ENCODE data around the gene GP9. TPM values are rescaled to one million over a fixed set of nuclear protein-coding genes. Genes with fewer than 3 reads are reported as not detected.

Gene GP9
- total and polyA plus RNA-seq, 2 donors (not counting 1 experiment from before 2014, with no cell fraction given), result not detected

DNA sequence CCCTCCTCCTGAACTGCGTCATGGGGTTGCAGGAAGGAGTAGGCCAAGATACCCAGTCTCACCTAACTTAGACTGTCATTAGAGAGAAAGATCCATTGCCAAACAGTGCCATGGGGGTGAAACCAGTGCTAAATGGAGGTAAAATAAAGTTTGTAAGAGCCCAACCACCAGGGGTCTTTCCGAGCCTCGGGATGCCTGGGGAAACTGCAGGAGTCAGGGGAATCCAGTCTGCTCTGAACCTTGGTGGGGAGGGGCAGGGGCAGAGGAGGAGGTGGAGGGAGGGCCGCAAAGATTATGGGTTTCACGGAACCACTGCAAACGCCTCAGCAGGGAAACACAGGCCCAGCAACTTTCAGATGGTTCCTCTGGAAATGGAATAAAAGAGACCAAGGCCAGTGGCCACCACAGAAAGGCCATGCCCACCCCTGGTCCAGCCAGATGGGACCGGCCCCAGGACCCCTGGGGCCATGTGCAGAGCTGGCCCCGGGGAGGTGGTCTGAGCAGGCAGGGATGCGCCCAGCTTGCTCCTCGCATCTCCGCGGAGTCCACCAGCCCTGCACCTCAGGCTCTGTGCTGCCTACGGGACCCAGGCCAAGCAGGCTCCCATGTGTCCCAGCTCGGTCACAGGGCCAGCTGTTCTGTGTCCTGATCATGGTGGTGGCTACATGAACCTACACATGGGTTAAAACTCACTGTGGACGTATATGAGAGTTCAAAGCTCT is 19.8 kb upstream of the GP9 start:
- H3K27ac ChIP-seq (ENCODE audit: insufficient read depth, low read length), result no peak overlapping the region
- H3K9me3 ChIP-seq (ENCODE audit: control insufficient read depth, insufficient read depth, low read depth, low read length), result no peaks in the 10 kb centered on the region
- peaks cover 11% of the 10 kb centered on the region for H3K27me3 ChIP-seq (ENCODE audit: control insufficient read depth, insufficient read depth, low read length)
- no peak overlapping the region for H2AFZ ChIP-seq (ENCODE audit: low read length)
- no peaks in the 10 kb centered on the region for H3K4me1 ChIP-seq (ENCODE audit: control insufficient read depth, extremely low read depth, insufficient read depth, low read length)
- H3K4me3 ChIP-seq (replicated peaks in 1 of 4; ENCODE audit: control extremely low read depth in 1 of 4, insufficient read depth in 1 of 4, low read depth in 3 of 4, low read length in 4 of 4), result no peak overlapping the region
- no peak overlapping the region for H3K9ac ChIP-seq (ENCODE audit: insufficient read depth, low read length)
- no peak for DNase-seq (ENCODE audit: low read depth in 2 of 2)
- H3K4me2 ChIP-seq (ENCODE audit: extremely low read depth, insufficient read depth, low read length), result no peak overlapping the region
- H3K79me2 ChIP-seq (ENCODE audit: control insufficient read depth, insufficient read depth, low read length), result no peaks in the 10 kb centered on the region
- no peaks in the 10 kb centered on the region for H4K20me1 ChIP-seq (ENCODE audit: control insufficient read depth, extremely low read depth, insufficient read depth, low read length)
- no peak for TF ChIP-seq EZH2 (IDR thresholded peaks at IDR 0.05; ENCODE audit: low read length, missing control alignments)
- TF ChIP-seq, protein P1, sequence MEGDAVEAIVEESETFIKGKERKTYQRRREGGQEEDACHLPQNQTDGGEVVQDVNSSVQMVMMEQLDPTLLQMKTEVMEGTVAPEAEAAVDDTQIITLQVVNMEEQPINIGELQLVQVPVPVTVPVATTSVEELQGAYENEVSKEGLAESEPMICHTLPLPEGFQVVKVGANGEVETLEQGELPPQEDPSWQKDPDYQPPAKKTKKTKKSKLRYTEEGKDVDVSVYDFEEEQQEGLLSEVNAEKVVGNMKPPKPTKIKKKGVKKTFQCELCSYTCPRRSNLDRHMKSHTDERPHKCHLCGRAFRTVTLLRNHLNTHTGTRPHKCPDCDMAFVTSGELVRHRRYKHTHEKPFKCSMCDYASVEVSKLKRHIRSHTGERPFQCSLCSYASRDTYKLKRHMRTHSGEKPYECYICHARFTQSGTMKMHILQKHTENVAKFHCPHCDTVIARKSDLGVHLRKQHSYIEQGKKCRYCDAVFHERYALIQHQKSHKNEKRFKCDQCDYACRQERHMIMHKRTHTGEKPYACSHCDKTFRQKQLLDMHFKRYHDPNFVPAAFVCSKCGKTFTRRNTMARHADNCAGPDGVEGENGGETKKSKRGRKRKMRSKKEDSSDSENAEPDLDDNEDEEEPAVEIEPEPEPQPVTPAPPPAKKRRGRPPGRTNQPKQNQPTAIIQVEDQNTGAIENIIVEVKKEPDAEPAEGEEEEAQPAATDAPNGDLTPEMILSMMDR (conservative IDR thresholded peaks at IDR 0.05 in 1 of 2, IDR thresholded peaks at IDR 0.05 in 1 of 2; ENCODE audit: low read depth in 1 of 2, low read length in 2 of 2), result no peak
- no peaks in the 10 kb centered on the region for H3K36me3 ChIP-seq (ENCODE audit: control insufficient read depth, insufficient read depth, low read length)

DNA sequence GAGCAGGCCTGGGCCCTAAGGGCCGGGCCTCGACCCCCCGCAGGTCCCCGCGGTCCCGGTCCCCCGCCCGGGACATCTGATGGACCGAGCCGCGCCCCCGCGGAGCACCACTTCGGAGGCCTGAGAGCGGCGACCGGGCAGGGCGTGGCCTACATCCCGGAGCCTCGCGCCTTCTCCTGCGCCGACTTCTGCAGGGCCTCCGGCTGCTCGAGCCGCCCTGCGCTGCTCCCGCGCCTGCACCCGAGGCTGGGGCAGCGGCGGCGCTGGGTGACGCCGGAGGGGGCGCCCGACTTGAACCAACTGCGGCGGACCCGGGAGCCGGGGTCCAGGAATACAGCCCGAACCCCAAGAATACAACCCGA is 14.9 kb upstream of the GP9 start:
- peak overlapping the region; percentile 30 for H3K9ac ChIP-seq (ENCODE audit: insufficient read depth, low read length)
- H2AFZ ChIP-seq (ENCODE audit: low read length), result no peak overlapping the region
- peaks cover 5% of the 10 kb centered on the region for H3K27me3 ChIP-seq (ENCODE audit: control insufficient read depth, insufficient read depth, low read length)
- H3K36me3 ChIP-seq (ENCODE audit: control insufficient read depth, insufficient read depth, low read length), result no peaks in the 10 kb centered on the region
- peak overlapping the region in 1 of 4 experiments; percentile 4 for H3K4me3 ChIP-seq (replicated peaks in 1 of 4; ENCODE audit: control extremely low read depth in 1 of 4, insufficient read depth in 1 of 4, low read depth in 3 of 4, low read length in 4 of 4)
- no peak overlapping the region for H3K27ac ChIP-seq (ENCODE audit: insufficient read depth, low read length)
- DNase-seq (ENCODE audit: low read depth in 2 of 2), result no peak
- TF ChIP-seq EZH2 (IDR thresholded peaks at IDR 0.05; ENCODE audit: low read length, missing control alignments), result no peak
- TF ChIP-seq, protein P1 (conservative IDR thresholded peaks at IDR 0.05 in 1 of 2, IDR thresholded peaks at IDR 0.05 in 1 of 2; ENCODE audit: low read depth in 1 of 2, low read length in 2 of 2), result no peak
- H3K9me3 ChIP-seq (ENCODE audit: control insufficient read depth, insufficient read depth, low read depth, low read length), result no peaks in the 10 kb centered on the region
- H3K4me1 ChIP-seq (ENCODE audit: control insufficient read depth, extremely low read depth, insufficient read depth, low read length), result no peaks in the 10 kb centered on the region
- no peaks in the 10 kb centered on the region for H4K20me1 ChIP-seq (ENCODE audit: control insufficient read depth, extremely low read depth, insufficient read depth, low read length)
- no peak overlapping the region for H3K4me2 ChIP-seq (ENCODE audit: extremely low read depth, insufficient read depth, low read length)
- H3K79me2 ChIP-seq (ENCODE audit: control insufficient read depth, insufficient read depth, low read length), result no peaks in the 10 kb centered on the region

DNA sequence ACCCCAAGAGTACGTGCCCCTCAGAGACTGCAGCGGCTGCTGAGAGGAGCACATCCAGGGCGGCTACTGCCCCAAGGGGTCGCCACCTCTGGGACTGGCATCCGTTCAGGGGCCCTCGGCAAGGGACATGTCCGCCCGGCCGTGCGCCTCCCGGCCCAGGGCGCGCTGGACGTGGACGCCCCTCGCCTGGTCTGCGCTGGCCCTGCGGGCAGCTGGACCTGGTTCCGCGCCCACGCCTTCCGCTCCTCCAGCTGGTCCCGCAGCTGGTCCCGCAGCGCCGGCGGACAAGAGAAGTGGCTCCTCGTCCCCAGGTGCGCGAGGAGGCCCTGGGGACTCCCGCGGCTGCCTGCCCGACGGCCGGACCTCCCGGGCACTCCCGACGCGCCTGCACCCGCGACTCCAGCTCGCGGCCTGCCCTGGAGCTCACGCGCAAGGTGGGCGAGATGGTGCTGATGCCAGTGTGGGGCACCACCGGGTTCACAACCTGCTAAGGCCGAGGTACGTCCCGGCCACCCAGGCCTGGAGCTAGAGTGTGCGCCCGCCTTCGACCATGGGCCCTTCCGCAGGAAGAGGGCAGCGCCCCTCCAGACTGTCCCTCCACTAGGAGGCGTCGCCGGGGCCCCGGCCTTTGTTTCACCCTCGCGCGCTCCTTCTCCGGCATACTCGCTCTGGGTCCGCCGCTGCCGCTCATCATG is 14.4 kb upstream of the GP9 start:
- no peaks in the 10 kb centered on the region for H3K4me1 ChIP-seq (ENCODE audit: control insufficient read depth, extremely low read depth, insufficient read depth, low read length)
- DNase-seq (ENCODE audit: low read depth in 2 of 2), result no peak
- H3K9me3 ChIP-seq (ENCODE audit: control insufficient read depth, insufficient read depth, low read depth, low read length), result no peaks in the 10 kb centered on the region
- TF ChIP-seq, protein P1 (conservative IDR thresholded peaks at IDR 0.05 in 1 of 2, IDR thresholded peaks at IDR 0.05 in 1 of 2; ENCODE audit: low read depth in 1 of 2, low read length in 2 of 2), result peak in 1 of 2 donors; percentile 6
- no peak for TF ChIP-seq EZH2 (IDR thresholded peaks at IDR 0.05; ENCODE audit: low read length, missing control alignments)
- H3K4me2 ChIP-seq (ENCODE audit: extremely low read depth, insufficient read depth, low read length), result peak overlapping the region; percentile 25
- H3K4me3 ChIP-seq (replicated peaks in 1 of 4; ENCODE audit: control extremely low read depth in 1 of 4, insufficient read depth in 1 of 4, low read depth in 3 of 4, low read length in 4 of 4), result no peak overlapping the region
- no peaks in the 10 kb centered on the region for H3K36me3 ChIP-seq (ENCODE audit: control insufficient read depth, insufficient read depth, low read length)
- no peak overlapping the region for H3K27ac ChIP-seq (ENCODE audit: insufficient read depth, low read length)
- H3K79me2 ChIP-seq (ENCODE audit: control insufficient read depth, insufficient read depth, low read length), result no peaks in the 10 kb centered on the region
- peaks cover 3% of the 10 kb centered on the region for H3K27me3 ChIP-seq (ENCODE audit: control insufficient read depth, insufficient read depth, low read length)
- H2AFZ ChIP-seq (ENCODE audit: low read length), result no peak overlapping the region
- no peak overlapping the region for H3K9ac ChIP-seq (ENCODE audit: insufficient read depth, low read length)
- H4K20me1 ChIP-seq (ENCODE audit: control insufficient read depth, extremely low read depth, insufficient read depth, low read length), result no peaks in the 10 kb centered on the region

All from fibroblast of lung (primary cell).